Measurements from ENCODE around the gene SCN9A.
"Not testable (repeated sequence)": the region's sequence is repeated elsewhere in the genome, so short reads cannot be mapped to it uniquely, and the experiment has no call there.

The SCN9A gene

DNA sequence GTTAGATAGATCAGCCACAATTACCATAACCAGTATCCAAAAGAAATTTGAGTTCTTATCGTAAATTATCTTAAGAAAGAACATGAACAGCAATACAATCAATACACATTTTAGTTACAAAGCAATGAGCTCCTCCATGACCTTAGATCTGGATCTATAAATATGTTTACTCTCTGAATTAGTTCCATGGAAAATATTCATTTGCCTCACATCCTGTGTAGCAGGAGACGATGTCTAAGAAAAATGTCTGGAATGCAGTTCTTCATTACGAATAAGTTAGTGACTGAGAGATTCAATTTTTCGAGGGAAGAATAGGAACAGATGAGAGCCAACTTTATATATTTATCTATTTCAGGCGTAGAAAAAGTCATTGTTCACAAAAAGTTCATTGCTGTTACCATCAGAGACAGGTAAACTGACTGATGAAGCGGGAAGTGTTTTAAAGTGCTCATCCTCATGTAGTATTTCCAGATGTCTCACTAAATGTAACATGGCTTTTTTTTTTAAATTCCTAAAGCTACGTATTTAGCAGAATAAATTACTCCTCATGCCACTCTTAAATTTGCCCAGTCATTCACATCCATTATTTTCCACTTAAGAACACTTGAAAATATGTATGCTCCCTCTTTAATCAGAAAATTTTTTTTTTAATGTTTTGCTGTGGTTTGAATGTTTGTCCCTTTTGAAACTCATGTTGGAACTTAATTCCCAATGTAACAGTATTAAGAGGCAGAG, 141.5 kb downstream of the SCN9A start:
- Histone ChIP-seq H3K36me3 (ENCODE audit: control insufficient read depth in 5 of 5, insufficient read depth in 5 of 5, low read length in 5 of 5) (no peaks in the 10 kb centered on the region), H3K9ac (ENCODE audit: low read length in 5 of 5) (no peak overlapping the region), H3K9me3 (ENCODE audit: control insufficient read depth in 5 of 5, low read length in 5 of 5) (no peaks in the 10 kb centered on the region), H3K27ac (ENCODE audit: low read depth, low read length) (no peak overlapping the region), H3K4me1 (ENCODE audit: control insufficient read depth in 5 of 5, insufficient read depth in 5 of 5, low read length in 5 of 5) (peaks cover 0 to 14% (median 5%) of the 10 kb centered on the region in 5 donors), H3K27me3 (ENCODE audit: control insufficient read depth in 5 of 5, insufficient read depth in 4 of 5, low read length in 5 of 5) (no peaks in the 10 kb centered on the region), H3K4me3 (ENCODE audit: low read depth in 1 of 5, low read length in 5 of 5) (no peak overlapping the region)

DNA sequence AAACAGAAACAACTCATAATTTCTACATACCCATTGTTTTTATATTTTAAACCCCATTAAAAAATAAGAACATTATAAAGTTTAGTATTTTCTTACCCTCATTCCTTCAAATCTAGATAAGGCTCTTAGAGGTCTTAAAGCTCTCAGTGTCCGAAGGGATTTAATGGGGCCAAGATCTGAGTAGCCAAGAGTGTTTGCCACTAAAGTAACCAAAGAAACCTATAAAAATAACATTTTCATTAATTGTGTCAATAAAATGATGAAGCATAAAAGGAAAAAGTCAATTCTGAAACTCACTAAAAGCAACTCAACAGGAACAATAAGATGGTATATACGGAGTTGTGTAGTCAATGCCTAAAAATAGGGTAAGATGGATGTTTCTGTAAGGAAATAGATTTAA, 142.5 kb downstream of the SCN9A start:
- Histone ChIP-seq H3K4me1 (ENCODE audit: control insufficient read depth in 5 of 5, insufficient read depth in 5 of 5, low read length in 5 of 5) (peaks cover 0 to 14% (median 5%) of the 10 kb centered on the region in 5 donors), H3K9ac (ENCODE audit: low read length in 5 of 5) (no peak overlapping the region), H3K27me3 (ENCODE audit: control insufficient read depth in 5 of 5, insufficient read depth in 4 of 5, low read length in 5 of 5) (no peaks in the 10 kb centered on the region), H3K9me3 (ENCODE audit: control insufficient read depth in 5 of 5, low read length in 5 of 5) (no peaks in the 10 kb centered on the region), H3K4me3 (ENCODE audit: low read depth in 1 of 5, low read length in 5 of 5) (no peak overlapping the region), H3K36me3 (ENCODE audit: control insufficient read depth in 5 of 5, insufficient read depth in 5 of 5, low read length in 5 of 5) (no peaks in the 10 kb centered on the region), H3K27ac (ENCODE audit: low read depth, low read length) (no peak overlapping the region)

DNA sequence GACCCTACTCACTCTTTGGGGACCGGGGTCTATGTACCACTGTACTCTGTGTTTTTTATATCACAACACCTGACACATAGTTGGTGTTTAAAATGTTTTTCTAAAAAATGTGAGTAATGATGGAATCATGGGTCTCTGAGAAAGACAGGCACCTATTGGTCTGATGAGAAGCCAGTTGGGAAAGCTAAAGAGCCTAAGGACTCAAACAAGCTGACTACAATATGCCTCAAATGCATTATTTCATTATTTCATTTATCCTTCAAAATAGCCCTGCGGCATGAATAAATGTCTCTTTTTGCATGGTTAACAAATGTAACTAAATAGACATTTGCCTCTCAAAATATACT, 145.0 kb downstream of the SCN9A start:
- Histone ChIP-seq H3K27me3 (ENCODE audit: control insufficient read depth in 5 of 5, insufficient read depth in 4 of 5, low read length in 5 of 5) (no peaks in the 10 kb centered on the region), H3K9ac (ENCODE audit: low read length in 5 of 5) (no peak overlapping the region), H3K36me3 (ENCODE audit: control insufficient read depth in 5 of 5, insufficient read depth in 5 of 5, low read length in 5 of 5) (no peaks in the 10 kb centered on the region), H3K9me3 (ENCODE audit: control insufficient read depth in 5 of 5, low read length in 5 of 5) (no peaks in the 10 kb centered on the region), H3K4me3 (ENCODE audit: low read depth in 1 of 5, low read length in 5 of 5) (no peak overlapping the region), H3K27ac (ENCODE audit: low read depth, low read length) (no peak overlapping the region), H3K4me1 (ENCODE audit: control insufficient read depth in 5 of 5, insufficient read depth in 5 of 5, low read length in 5 of 5) (peaks cover 0 to 14% (median 5%) of the 10 kb centered on the region in 5 donors)

DNA sequence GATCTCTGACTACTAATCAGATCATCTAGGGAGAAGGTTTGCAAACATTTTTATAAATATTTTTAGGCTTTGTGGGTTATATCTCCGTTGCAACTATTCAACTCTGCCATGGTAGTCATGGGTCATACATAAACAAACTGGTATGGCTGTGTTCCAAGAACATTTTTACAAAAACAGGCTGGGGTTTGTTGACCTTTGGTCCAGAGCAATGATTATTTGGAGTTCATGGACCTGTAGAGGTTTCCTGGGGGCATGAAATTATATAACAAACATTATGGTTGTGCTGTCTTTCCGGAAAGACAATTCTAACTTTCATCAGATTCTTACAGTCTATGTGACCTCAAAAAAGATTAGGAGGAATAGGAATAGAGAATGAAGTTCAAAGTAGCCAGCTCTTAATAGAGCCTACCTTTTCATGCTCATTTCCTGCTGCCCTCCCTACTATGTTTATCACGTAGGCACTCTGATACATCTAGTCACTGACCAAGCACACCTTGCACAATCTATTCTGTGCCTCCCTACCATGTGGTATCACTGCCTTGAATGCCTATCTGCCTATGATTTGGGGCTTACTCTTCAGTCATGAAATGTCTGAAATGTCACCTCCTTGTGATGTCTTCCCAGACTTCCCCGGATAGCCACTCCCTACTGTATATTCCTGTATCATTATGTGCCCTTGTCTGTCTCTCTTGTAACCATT, 145.6 kb downstream of the SCN9A start:
- Histone ChIP-seq H3K4me1 (ENCODE audit: control insufficient read depth in 5 of 5, insufficient read depth in 5 of 5, low read length in 5 of 5) (peaks cover 0 to 14% (median 5%) of the 10 kb centered on the region in 5 donors), H3K4me3 (ENCODE audit: low read depth in 1 of 5, low read length in 5 of 5) (no peak overlapping the region), H3K9ac (ENCODE audit: low read length in 5 of 5) (no peak overlapping the region), H3K36me3 (ENCODE audit: control insufficient read depth in 5 of 5, insufficient read depth in 5 of 5, low read length in 5 of 5) (no peaks in the 10 kb centered on the region), H3K9me3 (ENCODE audit: control insufficient read depth in 5 of 5, low read length in 5 of 5) (no peaks in the 10 kb centered on the region), H3K27me3 (ENCODE audit: control insufficient read depth in 5 of 5, insufficient read depth in 4 of 5, low read length in 5 of 5) (no peaks in the 10 kb centered on the region), H3K27ac (ENCODE audit: low read depth, low read length) (no peak overlapping the region)

DNA sequence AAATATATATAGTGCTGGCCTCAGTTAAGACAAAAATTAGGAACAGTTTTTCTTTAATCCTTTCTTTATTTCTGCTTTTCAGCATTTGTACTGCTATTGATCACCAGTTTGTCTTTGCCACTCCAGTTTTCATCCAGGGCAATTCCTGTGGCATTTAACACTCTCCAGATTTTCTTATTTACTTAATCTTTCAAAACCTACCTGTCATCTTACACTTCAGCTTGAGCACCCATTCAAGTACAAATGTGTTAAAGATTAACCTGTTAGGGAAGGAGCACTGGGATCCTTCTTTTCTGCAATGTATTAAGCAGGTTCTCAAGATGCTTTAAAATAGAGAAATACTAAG, 146.1 kb downstream of the SCN9A start:
- Histone ChIP-seq H3K36me3 (ENCODE audit: control insufficient read depth in 5 of 5, insufficient read depth in 5 of 5, low read length in 5 of 5) (no peaks in the 10 kb centered on the region), H3K9ac (ENCODE audit: low read length in 5 of 5) (no peak overlapping the region), H3K4me1 (ENCODE audit: control insufficient read depth in 5 of 5, insufficient read depth in 5 of 5, low read length in 5 of 5) (peaks cover 0 to 14% (median 5%) of the 10 kb centered on the region in 5 donors), H3K27me3 (ENCODE audit: control insufficient read depth in 5 of 5, insufficient read depth in 4 of 5, low read length in 5 of 5) (no peaks in the 10 kb centered on the region), H3K27ac (ENCODE audit: low read depth, low read length) (no peak overlapping the region), H3K4me3 (ENCODE audit: low read depth in 1 of 5, low read length in 5 of 5) (no peak overlapping the region), H3K9me3 (ENCODE audit: control insufficient read depth in 5 of 5, low read length in 5 of 5) (no peaks in the 10 kb centered on the region)

DNA sequence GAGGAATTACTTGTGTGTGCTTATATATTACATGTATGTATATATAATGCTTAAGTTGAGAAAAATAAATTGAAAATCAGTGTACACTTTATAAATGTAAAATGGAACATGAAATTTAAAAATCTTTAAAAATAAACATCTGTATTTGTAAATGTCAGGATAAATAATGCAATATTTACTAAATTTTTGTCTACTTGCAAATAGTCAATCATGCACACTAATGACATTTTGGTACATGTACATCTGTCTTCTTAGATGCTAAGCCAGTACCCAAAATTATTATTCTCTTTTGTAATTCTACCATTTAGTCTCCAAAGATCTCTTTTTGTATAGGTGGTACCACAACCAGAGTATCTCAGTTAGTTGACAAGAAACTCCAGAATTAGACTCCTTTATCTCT, 151.5 kb downstream of the SCN9A start:
- Histone ChIP-seq H3K4me1 (ENCODE audit: control insufficient read depth in 5 of 5, insufficient read depth in 5 of 5, low read length in 5 of 5) (no peaks in the 10 kb centered on the region), H3K27me3 (ENCODE audit: control insufficient read depth in 5 of 5, insufficient read depth in 4 of 5, low read length in 5 of 5) (no peaks in the 10 kb centered on the region), H3K27ac (ENCODE audit: low read depth, low read length) (no peak overlapping the region), H3K9ac (ENCODE audit: low read length in 5 of 5) (no peak overlapping the region), H3K36me3 (ENCODE audit: control insufficient read depth in 5 of 5, insufficient read depth in 5 of 5, low read length in 5 of 5) (no peaks in the 10 kb centered on the region), H3K9me3 (ENCODE audit: control insufficient read depth in 5 of 5, low read length in 5 of 5) (no peaks in the 10 kb centered on the region), H3K4me3 (ENCODE audit: low read depth in 1 of 5, low read length in 5 of 5) (no peak overlapping the region)

DNA sequence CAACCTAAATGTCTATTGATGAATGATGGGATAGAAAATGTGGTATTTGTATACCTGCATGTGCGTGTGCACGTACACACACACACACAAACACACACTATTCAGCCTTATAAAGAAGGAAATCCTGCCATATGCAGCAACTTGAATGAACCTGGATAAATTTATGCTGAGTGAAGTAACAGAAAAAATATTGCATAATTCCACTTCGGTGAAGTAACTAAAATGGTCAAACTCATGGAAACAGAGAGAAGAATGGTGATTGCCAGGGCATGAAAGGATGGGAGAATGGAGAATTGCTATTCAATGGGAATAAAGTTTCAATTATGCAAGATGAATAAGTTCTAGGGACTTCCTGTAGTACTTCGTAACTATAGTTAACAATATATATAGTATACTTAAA, 152.4 kb downstream of the SCN9A start:
- Histone ChIP-seq H3K27ac (ENCODE audit: low read depth, low read length) (no peak overlapping the region), H3K9ac (ENCODE audit: low read length in 5 of 5) (no peak overlapping the region), H3K4me1 (ENCODE audit: control insufficient read depth in 5 of 5, insufficient read depth in 5 of 5, low read length in 5 of 5) (no peaks in the 10 kb centered on the region), H3K4me3 (ENCODE audit: low read depth in 1 of 5, low read length in 5 of 5) (no peak overlapping the region), H3K9me3 (ENCODE audit: control insufficient read depth in 5 of 5, low read length in 5 of 5) (no peaks in the 10 kb centered on the region), H3K36me3 (ENCODE audit: control insufficient read depth in 5 of 5, insufficient read depth in 5 of 5, low read length in 5 of 5) (no peaks in the 10 kb centered on the region), H3K27me3 (ENCODE audit: control insufficient read depth in 5 of 5, insufficient read depth in 4 of 5, low read length in 5 of 5) (no peaks in the 10 kb centered on the region)

DNA sequence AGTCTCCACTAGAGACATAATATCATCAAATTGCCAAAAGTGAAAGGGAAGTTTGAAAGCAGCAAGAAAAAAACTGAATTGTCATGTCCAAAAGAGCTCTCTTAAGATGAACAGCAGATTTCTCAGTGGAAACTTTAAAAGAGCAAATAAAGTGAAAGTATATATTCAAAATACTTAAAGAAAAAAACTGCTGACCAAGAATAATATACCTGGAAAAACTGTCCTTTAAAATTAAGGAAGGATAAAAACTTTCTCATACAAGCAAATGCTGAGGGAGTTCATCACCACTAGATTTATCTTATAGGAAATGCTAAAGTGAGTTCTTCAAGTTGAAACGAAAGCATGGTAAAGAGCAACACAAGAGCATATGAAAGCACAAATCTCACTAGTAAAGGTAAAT, 164.7 kb downstream of the SCN9A start:
- peaks cover 5 to 12% (median 10%) of the 10 kb centered on the region in 5 donors for H3K9me3 ChIP-seq (ENCODE audit: control insufficient read depth in 5 of 5, low read length in 5 of 5)
- H3K36me3 ChIP-seq (ENCODE audit: control insufficient read depth in 5 of 5, insufficient read depth in 5 of 5, low read length in 5 of 5) = no peaks in the 10 kb centered on the region
- H3K27me3 ChIP-seq (ENCODE audit: control insufficient read depth in 5 of 5, insufficient read depth in 4 of 5, low read length in 5 of 5) = no peaks in the 10 kb centered on the region
- no peaks in the 10 kb centered on the region for H3K4me1 ChIP-seq (ENCODE audit: control insufficient read depth in 5 of 5, insufficient read depth in 5 of 5, low read length in 5 of 5)
- H3K4me3 ChIP-seq (ENCODE audit: low read depth in 1 of 5, low read length in 5 of 5) = no peak overlapping the region
- H3K27ac ChIP-seq (ENCODE audit: low read depth, low read length) = no peak overlapping the region
- H3K9ac ChIP-seq (ENCODE audit: low read length in 5 of 5) = no peak overlapping the region

DNA sequence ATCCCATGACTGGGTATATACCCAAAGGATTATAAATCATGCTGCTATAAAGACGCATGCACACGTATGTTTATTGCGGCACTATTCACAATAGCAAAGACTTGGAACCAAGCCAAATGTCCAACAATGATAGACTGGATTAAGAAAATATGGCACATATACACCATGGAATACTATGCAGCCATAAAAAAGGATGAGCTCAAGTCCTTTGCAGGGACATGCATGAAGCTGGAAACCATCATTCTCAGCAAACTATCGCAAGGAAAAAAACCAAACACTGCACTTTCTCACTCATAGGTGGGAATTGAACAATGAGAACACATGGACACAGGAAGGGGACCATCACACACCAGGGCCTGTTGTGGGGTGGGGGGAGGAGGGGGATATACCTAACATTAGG, 165.8 kb downstream of the SCN9A start:
- not testable (repeated sequence) for H3K36me3 ChIP-seq (ENCODE audit: control insufficient read depth in 5 of 5, insufficient read depth in 5 of 5, low read length in 5 of 5); H3K27me3 ChIP-seq (ENCODE audit: control insufficient read depth in 5 of 5, insufficient read depth in 4 of 5, low read length in 5 of 5); H3K4me3 ChIP-seq (ENCODE audit: low read depth in 1 of 5, low read length in 5 of 5); H3K27ac ChIP-seq (ENCODE audit: low read depth, low read length); H3K4me1 ChIP-seq (ENCODE audit: control insufficient read depth in 5 of 5, insufficient read depth in 5 of 5, low read length in 5 of 5); H3K9me3 ChIP-seq (ENCODE audit: control insufficient read depth in 5 of 5, low read length in 5 of 5); H3K9ac ChIP-seq (ENCODE audit: low read length in 5 of 5)

DNA sequence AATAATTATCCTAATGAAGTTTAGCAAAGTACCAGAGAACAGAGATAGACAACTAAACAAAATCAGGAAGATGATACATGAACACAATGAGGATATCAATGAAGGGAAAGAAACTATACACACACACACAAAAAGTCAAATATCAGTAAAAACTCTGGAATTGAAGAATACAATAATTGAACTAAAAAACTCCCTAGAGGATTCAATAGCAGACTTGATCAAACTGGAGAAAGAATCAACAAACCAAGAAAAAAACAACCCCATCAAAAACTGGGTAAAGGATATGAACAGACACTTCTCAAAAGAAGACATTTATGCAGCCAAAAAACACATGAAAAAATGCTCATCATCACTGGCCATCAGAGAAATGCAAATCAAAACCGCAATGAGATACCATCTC, 166.4 kb downstream of the SCN9A start:
- H3K9me3 ChIP-seq (ENCODE audit: control insufficient read depth in 5 of 5, low read length in 5 of 5); H3K27ac ChIP-seq (ENCODE audit: low read depth, low read length); H3K36me3 ChIP-seq (ENCODE audit: control insufficient read depth in 5 of 5, insufficient read depth in 5 of 5, low read length in 5 of 5); H3K4me1 ChIP-seq (ENCODE audit: control insufficient read depth in 5 of 5, insufficient read depth in 5 of 5, low read length in 5 of 5); H3K4me3 ChIP-seq (ENCODE audit: low read depth in 1 of 5, low read length in 5 of 5); H3K27me3 ChIP-seq (ENCODE audit: control insufficient read depth in 5 of 5, insufficient read depth in 4 of 5, low read length in 5 of 5); H3K9ac ChIP-seq (ENCODE audit: low read length in 5 of 5): not testable (repeated sequence)
